ENCODE results near the gene MSI2.

MSI2 gene

DNA sequence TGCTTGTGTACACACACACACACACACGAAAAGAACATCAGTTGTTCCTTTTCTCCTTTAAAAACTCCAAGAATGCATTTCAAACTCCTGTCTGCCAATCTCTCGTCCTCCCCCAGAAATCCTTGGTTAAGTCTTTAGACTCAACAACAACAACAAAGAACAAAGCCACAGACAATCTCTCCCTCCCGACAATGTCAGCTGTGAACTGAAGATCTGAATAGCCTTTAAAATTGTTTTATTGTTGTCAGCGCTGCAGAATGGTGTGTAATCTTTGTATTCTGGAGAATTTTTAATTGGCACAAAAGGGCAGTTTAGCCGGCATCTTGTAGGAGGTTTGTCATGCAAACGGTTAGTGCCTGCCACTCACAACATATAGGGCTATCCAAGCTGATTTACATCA lies 219.5 kb downstream of the MSI2 start:
- TF ChIP-seq, protein P1, sequence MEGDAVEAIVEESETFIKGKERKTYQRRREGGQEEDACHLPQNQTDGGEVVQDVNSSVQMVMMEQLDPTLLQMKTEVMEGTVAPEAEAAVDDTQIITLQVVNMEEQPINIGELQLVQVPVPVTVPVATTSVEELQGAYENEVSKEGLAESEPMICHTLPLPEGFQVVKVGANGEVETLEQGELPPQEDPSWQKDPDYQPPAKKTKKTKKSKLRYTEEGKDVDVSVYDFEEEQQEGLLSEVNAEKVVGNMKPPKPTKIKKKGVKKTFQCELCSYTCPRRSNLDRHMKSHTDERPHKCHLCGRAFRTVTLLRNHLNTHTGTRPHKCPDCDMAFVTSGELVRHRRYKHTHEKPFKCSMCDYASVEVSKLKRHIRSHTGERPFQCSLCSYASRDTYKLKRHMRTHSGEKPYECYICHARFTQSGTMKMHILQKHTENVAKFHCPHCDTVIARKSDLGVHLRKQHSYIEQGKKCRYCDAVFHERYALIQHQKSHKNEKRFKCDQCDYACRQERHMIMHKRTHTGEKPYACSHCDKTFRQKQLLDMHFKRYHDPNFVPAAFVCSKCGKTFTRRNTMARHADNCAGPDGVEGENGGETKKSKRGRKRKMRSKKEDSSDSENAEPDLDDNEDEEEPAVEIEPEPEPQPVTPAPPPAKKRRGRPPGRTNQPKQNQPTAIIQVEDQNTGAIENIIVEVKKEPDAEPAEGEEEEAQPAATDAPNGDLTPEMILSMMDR (IDR thresholded peaks at IDR 0.05; ENCODE audit: low read depth, low read length): no peak
- Histone ChIP-seq H3K36me3 (peaks cover 30% of the 10 kb centered on the region), H3K27ac (no peak overlapping the region), H3K4me3 (ENCODE audit: low read depth, low read length) (no peak overlapping the region), H3K27me3 (ENCODE audit: insufficient read depth, low read depth, severe bottlenecking) (no peaks in the 10 kb centered on the region), H3K9me3 (ENCODE audit: severe bottlenecking) (no peaks in the 10 kb centered on the region)
- DNase-seq: no peak

DNA sequence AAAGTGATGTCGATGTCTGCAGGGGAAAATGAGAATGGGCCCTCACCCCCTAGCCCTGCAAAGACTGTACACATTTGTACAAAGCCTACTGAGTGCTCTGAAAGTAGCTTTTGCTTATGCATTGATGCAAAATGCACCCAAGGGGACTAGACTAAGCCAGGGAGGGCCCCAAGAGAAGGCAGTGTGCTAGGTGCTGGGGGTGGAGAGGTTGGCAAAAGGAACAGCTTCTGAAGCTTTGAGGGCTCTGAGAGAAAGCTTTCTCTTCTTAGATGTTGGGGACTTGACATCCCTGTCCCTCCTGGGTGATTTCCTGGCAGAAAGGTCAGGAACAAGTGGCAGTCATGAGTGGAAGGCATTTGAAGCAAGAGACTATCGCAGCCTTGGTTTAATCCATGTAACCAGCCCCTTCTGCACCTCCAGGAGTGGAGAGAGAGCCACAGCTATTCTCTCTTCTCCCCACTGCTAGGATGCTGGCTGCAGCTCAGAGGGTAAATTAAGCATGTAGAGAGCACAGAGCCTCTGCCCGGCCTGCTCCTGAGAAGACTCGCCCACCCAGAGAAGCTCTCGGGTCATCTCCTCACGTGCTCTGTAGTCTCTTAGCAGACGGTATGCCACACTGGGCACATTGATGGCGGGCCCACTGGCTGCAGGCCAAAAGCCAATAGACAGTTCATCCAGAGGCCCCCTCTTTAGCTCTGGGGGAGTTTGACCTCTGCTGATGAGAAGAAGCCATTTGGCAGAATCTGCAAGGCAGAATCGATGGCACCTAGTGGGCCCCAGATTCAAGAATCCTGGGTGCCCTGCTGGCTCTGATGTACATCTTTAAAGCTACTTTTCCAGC lies 221.4 kb downstream of the MSI2 start:
- H3K4me3 ChIP-seq (ENCODE audit: low read depth, low read length): no peak overlapping the region
- no peak for DNase-seq
- H3K27me3 ChIP-seq (ENCODE audit: insufficient read depth, low read depth, severe bottlenecking): no peaks in the 10 kb centered on the region
- TF ChIP-seq, protein P1 (IDR thresholded peaks at IDR 0.05; ENCODE audit: low read depth, low read length): no peak
- peaks cover 37% of the 10 kb centered on the region for H3K36me3 ChIP-seq
- H3K27ac ChIP-seq: no peak overlapping the region
- H3K9me3 ChIP-seq (ENCODE audit: severe bottlenecking): no peaks in the 10 kb centered on the region

DNA sequence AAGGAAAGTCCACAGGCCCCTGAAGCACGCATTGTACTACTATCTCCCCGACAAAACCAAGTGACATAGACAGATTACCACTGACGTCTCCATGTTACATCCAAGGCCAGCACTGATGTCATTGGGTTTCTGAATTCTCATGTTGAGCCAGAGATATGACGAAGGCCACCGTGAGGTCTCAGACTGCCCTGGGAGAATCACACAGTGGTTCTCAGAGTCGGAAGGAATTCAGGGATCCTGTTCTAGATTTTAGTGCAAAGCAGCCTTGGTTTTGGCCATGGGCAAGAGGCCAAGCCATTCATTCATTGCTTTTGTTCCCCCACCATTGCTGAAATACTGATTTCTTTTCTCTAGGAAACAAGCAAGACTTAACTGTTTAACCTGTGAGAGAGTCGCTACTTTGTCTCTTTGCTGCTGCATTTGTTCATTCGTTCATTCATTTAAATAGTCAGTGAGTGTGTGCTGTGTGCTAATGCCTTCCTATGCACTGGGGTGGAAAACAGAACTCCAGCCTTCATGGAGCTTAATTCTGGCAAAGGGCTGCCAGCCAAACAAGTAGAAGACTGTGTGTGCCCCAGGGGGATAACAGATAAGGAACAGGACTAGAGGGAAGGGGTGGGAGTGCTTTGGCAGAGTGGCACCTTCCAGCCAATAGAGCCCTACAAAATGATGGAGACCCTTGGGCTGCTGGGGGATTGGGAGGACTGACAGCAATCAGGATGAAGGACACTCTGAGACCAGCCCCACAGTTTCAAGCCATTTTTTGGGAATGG lies 222.3 kb downstream of the MSI2 start:
- Histone ChIP-seq H3K9me3 (ENCODE audit: severe bottlenecking) (no peaks in the 10 kb centered on the region), H3K27me3 (ENCODE audit: insufficient read depth, low read depth, severe bottlenecking) (no peaks in the 10 kb centered on the region), H3K27ac (no peak overlapping the region), H3K4me3 (ENCODE audit: low read depth, low read length) (no peak overlapping the region), H3K36me3 (peaks cover 37% of the 10 kb centered on the region)
- TF ChIP-seq, protein P1 (IDR thresholded peaks at IDR 0.05; ENCODE audit: low read depth, low read length): no peak
- no peak for DNase-seq

DNA sequence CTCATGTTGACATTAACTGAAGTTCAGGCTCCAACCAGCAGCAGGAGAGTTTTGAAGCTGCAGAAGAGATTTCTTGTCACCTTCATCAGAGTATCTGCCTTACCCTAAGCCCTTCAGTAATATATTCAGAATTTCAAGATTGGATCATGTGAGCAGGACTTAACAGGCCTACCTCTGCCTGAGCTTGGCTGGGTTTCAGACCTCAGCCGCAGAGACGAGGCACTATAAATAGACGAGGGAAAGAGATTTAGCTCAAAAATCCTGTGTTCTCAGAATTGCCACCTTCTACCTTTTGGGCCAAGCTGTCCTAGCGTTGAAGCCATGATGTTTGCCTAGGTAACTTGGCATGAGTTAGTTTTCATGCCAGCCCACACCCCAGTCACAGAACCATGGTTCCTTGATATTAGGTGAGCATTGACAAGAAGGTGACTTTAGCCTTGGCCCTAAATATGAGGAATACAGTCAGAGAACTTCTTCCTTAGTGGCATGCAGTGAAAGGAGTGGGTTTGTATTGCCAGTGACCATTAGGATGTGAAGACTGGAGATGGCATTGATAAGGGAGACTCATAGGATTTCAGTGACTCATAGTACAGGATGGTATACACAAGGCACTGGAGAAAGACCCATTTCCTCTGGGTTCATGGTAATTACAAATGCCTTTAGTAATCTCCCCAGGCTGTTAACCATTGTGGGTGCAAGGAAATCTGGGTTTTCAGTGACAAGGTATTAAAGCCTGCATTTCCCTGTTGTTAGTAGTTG lies 224.3 kb downstream of the MSI2 start:
- peak overlapping the region; percentile 5; the same call in 1 of the 2 replicates for H3K27ac ChIP-seq
- DNase-seq: no peak

DNA sequence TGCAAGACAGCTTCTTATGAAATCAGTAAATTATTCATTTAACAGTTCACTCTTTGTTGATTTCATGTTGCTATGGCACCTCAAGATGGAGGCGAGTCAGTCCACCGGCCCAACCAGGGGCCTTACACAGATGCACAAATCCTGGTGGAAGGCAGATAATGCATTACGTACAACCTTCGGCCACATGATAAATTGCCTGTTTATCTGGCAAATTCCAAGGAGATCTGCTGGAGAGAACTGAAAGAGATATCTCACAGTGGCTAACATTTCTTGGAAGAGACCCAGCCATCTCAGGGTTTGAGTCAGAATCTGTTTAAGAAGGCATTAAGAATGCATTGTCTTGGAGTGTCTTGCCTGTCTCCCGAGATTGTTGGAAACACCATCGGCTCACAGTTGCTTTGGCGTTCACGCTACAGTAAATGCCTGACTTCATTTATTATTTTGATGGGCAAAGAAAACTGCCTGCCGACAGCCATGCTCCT lies 225.6 kb downstream of the MSI2 start:
- Histone ChIP-seq H3K27ac (no peak overlapping the region), H3K27me3 (ENCODE audit: insufficient read depth, low read depth, severe bottlenecking) (no peaks in the 10 kb centered on the region), H3K4me3 (ENCODE audit: low read depth, low read length) (no peak overlapping the region), H3K36me3 (peaks cover 35% of the 10 kb centered on the region), H3K9me3 (ENCODE audit: severe bottlenecking) (no peaks in the 10 kb centered on the region)
- TF ChIP-seq, protein P1 (IDR thresholded peaks at IDR 0.05; ENCODE audit: low read depth, low read length): no peak
- no peak for DNase-seq

More for the DNA sequence above, 224.3 kb downstream of the MSI2 start:
- Histone ChIP-seq H3K36me3 (peaks cover 43% of the 10 kb centered on the region), H3K27me3 (ENCODE audit: insufficient read depth, low read depth, severe bottlenecking) (no peaks in the 10 kb centered on the region), H3K9me3 (ENCODE audit: severe bottlenecking) (no peaks in the 10 kb centered on the region), H3K4me3 (ENCODE audit: low read depth, low read length) (no peak overlapping the region)
- TF ChIP-seq, protein P1 (IDR thresholded peaks at IDR 0.05; ENCODE audit: low read depth, low read length): no peak
